T-helper 2 cell treated with Interferon-gamma antibody and Interleukin-4, amounts not matched to agents 100 ng/mL and 5 ng/mL, for 36 hours (primary cell): ENCODE data around the gene TSTD2. TPM values are rescaled to one million over a fixed set of nuclear protein-coding genes. Genes with fewer than 3 reads are reported as not detected.
"Not testable (repeated sequence)": the region's sequence is repeated elsewhere in the genome, so short reads cannot be mapped to it uniquely, and the experiment has no call there.

ENCODE experiments used
- intact Hi-C: fragments of 100-400 bp; cut with micrococcal nuclease; formaldehyde crosslinking; loops from one replicate; pipeline ENCODE4 v1.15.1; 2023
- total RNA-seq: library from RNA; stranded (reverse); gene quantifications from 2 replicates; pipeline ENCODE4 v1.2.3, GENCODE V29; 2022

The TSTD2 gene
- total RNA-seq, 1 donor from 2014 or later: 18.2 TPM

GRCh38 chr9:97593960-97594359 is 39.2 kb downstream of the TSTD2 start:
- intact Hi-C loops: no loop called here

GRCh38 chr9:97592126-97592525 is 41.0 kb downstream of the TSTD2 start:
- intact Hi-C loops: no loop called here

GRCh38 chr9:97591535-97591934 is 41.6 kb downstream of the TSTD2 start:
- intact Hi-C loops: no loop called here

GRCh38 chr9:97586909-97587308 is 46.3 kb downstream of the TSTD2 start:
- intact Hi-C loops: not testable (repeated sequence)

GRCh38 chr9:97584778-97585177 is 48.4 kb downstream of the TSTD2 start:
- intact Hi-C loops: not testable (repeated sequence)

GRCh38 chr9:97581590-97581989 is 51.6 kb downstream of the TSTD2 start:
- intact Hi-C loops: not testable (repeated sequence)

- intact Hi-C loops: no loop called here
Observed at GRCh38 chr9:97579914-97580313, 53.3 kb downstream of the TSTD2 start.

GRCh38 chr9:97578846-97579245 is 54.3 kb downstream of the TSTD2 start:
- intact Hi-C loops: no loop called here

- intact Hi-C loops: no loop called here
Observed at GRCh38 chr9:97577051-97577450, 56.1 kb downstream of the TSTD2 start.

GRCh38 chr9:97575673-97576200 is 57.4 kb downstream of the TSTD2 start:
- intact Hi-C loops: no loop called here

GRCh38 chr9:97574921-97575672 is 58.1 kb downstream of the TSTD2 start:
- intact Hi-C loops: not testable (repeated sequence)

GRCh38 chr9:97574101-97574571 is 59.0 kb downstream of the TSTD2 start:
- intact Hi-C loops: not testable (repeated sequence)

GRCh38 chr9:97573482-97574073 is 59.6 kb downstream of the TSTD2 start:
- intact Hi-C loops: no loop called here

GRCh38 chr9:97572892-97573365 is 60.2 kb downstream of the TSTD2 start:
- intact Hi-C loops: no loop called here

GRCh38 chr9:97572196-97572891 is 60.8 kb downstream of the TSTD2 start:
- intact Hi-C loops: no loop called here

- intact Hi-C loops: no loop called here
Observed at GRCh38 chr9:97571664-97572063, 61.5 kb downstream of the TSTD2 start.

- intact Hi-C loops: no loop called here
Observed at GRCh38 chr9:97570899-97571298, 62.3 kb downstream of the TSTD2 start.

GRCh38 chr9:97568461-97569275 is 64.5 kb downstream of the TSTD2 start:
- intact Hi-C loops: no loop called here

- intact Hi-C loops: no loop called here
Observed at GRCh38 chr9:97567894-97568202, 65.3 kb downstream of the TSTD2 start.

GRCh38 chr9:97567182-97567893 is 65.8 kb downstream of the TSTD2 start:
- intact Hi-C loops: no loop called here

- intact Hi-C loops: no loop called here
Observed at GRCh38 chr9:97565262-97565661, 67.9 kb downstream of the TSTD2 start.
